SU-DHL-6 (cell line): ENCODE results near the gene QKI.

Experiments used
- EZH2phosphoT487 ChIP-seq: fragments of 200-600 bp; sonication (generic), shearing (Covaris generic); conservative IDR thresholded peaks from 2 replicates; pipeline ENCODE4 v1.6.1; 2018; ENCODE audit warnings: mild to moderate bottlenecking, antibody characterized with exemption, low read length, moderate library complexity, mixed read lengths
- TF ChIP-seq, protein P1 (sequence below): fragments of 200-600 bp; sonication (generic); IDR thresholded peaks from one replicate; pipeline ENCODE4 v1.5.1; 2017; ENCODE audit warnings: antibody characterized with exemption, mild to moderate bottlenecking, low read length, moderate library complexity; ENCODE audit not compliant: insufficient read depth, poor library complexity, severe bottlenecking

GRCh38 chr6:163404825-163405265 lies 9.7 kb upstream of the QKI start:
- TF ChIP-seq EZH2phosphoT487 = no peak
- TF ChIP-seq, protein P1, sequence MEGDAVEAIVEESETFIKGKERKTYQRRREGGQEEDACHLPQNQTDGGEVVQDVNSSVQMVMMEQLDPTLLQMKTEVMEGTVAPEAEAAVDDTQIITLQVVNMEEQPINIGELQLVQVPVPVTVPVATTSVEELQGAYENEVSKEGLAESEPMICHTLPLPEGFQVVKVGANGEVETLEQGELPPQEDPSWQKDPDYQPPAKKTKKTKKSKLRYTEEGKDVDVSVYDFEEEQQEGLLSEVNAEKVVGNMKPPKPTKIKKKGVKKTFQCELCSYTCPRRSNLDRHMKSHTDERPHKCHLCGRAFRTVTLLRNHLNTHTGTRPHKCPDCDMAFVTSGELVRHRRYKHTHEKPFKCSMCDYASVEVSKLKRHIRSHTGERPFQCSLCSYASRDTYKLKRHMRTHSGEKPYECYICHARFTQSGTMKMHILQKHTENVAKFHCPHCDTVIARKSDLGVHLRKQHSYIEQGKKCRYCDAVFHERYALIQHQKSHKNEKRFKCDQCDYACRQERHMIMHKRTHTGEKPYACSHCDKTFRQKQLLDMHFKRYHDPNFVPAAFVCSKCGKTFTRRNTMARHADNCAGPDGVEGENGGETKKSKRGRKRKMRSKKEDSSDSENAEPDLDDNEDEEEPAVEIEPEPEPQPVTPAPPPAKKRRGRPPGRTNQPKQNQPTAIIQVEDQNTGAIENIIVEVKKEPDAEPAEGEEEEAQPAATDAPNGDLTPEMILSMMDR = no peak
